HG03039 (cell line): ENCODE results near the gene TENT5C.
"Not testable (repeated sequence)": the region's sequence is repeated elsewhere in the genome, so short reads cannot be mapped to it uniquely, and the experiment has no call there.

Experiments used
- ATAC-seq: cut with Tn5 transposase; IDR thresholded peaks from one replicate; pipeline ENCODE4 v1.9.1; 2021; ENCODE audit warnings: mild to moderate bottlenecking, moderate library complexity; ENCODE audit not compliant: unreplicated experiment

Gene TENT5C

GRCh38 chr1:117605774-117606648, at the start of gene TENT5C:
TENT5C (plus strand) TSS chr1:117606048; CDS start chr1:117622869, 16,821 bp downstream.
- ATAC-seq, result peak; percentile 88

DNA sequence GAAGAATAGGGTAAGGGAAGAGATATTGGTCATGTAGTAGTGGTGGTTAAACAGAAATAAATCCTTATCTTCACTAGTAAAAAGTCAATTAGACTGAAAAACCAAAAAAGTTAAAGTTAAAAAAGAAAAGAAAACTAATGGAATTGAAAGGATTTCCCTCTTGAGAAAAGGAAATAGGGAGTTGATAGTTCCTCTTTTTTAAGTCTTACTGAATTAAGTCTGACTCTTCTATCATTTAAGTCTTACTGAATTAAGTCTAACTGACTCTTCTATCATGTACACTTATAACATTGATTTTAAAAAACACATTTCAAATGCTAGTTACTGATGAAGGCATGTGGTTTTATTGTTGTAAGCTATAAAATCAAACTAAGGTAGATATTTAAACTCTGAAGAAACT, 49.5 kb upstream of the TENT5C start:
- ATAC-seq, result no peak

- no peak for ATAC-seq
Measured at GRCh38 chr1:117556976-117557375, 48.9 kb upstream of the TENT5C start.

GRCh38 chr1:117558451-117558850, 47.4 kb upstream of the TENT5C start:
- ATAC-seq, result not testable (repeated sequence)

GRCh38 chr1:117559139-117559538, 46.7 kb upstream of the TENT5C start:
- no peak for ATAC-seq

- ATAC-seq, result no peak
Measured at GRCh38 chr1:117559985-117560384, 45.9 kb upstream of the TENT5C start.

DNA sequence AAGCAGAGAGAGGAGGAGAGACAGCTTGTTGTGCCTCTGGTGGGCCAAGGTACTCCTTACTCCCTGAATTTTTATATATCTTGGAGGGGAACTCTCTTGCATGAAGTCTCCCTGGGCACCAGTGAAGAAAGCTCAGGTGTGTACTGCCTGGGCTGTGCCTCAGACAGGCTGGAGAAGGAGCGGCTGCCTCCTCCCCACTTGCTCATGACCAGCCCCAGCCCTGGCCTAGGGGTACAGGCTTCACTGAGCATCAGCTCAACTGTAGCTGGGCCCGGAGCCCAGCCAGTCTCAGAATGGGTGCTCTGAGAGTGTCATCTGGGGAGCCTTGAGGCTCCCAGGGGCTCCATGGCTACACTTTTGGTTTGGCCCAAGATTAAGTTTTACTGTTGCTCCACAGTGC, 44.8 kb upstream of the TENT5C start:
- ATAC-seq, result no peak

DNA sequence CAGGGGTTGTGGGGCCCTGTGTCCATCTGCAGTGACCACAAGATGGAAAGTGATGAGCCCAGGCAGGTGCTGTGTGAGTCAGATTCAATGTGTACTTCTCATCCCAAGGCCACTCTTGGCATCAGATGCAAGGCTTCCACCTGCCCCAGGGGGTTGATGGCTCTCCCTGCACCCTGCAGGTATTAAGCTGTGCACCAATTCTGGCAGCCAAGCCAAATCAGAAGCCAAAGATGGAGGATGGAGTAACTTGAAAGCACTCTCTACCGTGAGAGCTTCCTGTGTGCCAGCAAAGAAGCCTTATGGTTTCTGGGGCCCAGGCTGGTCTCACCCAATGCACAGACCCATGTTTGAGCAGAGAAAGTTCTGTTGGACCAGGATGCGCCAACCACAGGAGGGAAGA, 44.3 kb upstream of the TENT5C start:
- no peak for ATAC-seq

- ATAC-seq, result no peak
Measured at GRCh38 chr1:117562581-117563491, 43.0 kb upstream of the TENT5C start.

GRCh38 chr1:117563492-117563875, 42.4 kb upstream of the TENT5C start:
- no peak for ATAC-seq

DNA sequence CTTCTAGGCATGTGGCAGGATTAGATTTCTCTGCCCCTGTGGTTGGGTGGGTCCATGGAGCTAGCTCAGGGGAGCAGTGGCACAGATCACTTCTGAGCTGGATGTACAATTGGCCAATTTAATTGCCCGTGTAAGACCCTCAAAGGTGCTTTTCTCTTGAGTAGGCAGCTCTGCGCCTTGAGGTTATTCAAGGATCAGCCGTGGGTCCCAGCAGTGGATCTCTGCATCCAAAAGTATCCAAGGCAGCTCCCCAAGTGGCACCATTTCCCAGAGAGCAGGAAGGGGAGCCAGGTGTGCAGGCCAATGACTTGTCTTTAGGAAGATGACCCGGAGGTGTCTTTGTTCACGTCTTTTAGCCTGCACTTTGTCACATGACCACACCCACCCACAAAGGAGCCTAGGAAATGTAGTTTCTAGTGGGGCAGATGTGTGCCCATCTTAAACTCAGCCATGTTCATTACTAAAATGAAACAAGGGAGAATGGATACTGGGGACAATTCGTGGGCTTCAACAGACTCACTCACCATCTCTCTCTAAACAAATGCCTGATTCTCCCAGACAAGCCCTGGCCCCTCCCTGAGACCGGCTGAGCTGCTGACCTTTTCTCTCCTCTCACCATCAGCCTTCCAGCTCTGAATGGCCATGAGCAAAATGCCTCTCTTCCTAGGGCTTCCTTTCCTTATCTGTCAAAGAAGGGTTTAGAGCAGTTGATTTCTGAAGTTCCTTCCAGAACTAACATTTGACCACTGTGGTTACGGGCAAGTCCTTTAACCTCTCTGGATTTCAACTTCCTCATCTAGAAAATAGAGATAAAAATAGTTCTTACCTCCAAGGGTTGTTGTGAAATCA, 41.4 kb upstream of the TENT5C start:
- no peak for ATAC-seq

DNA sequence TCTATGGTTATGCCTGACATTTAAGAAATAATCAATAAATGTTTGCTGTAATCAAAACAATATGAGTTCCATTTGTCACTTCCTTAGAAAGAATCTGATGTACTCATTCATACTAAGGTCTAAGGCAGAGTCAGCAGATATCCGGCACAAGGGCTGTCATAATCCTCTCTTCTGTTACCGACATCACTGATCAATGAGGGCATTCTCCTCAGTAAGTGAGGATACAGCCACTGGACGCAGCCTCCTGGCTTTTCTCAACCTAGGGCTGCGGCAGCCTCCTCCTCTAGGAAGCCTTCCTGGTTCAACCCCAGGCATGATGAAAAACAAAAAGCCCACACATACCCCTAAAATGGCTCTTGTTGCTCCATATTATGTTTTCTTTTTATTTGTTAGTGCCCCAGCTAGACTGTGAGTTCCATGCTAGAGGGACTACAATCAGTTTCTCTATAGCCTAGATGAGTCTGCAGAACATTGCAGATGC, 40.7 kb upstream of the TENT5C start:
- no peak for ATAC-seq

DNA sequence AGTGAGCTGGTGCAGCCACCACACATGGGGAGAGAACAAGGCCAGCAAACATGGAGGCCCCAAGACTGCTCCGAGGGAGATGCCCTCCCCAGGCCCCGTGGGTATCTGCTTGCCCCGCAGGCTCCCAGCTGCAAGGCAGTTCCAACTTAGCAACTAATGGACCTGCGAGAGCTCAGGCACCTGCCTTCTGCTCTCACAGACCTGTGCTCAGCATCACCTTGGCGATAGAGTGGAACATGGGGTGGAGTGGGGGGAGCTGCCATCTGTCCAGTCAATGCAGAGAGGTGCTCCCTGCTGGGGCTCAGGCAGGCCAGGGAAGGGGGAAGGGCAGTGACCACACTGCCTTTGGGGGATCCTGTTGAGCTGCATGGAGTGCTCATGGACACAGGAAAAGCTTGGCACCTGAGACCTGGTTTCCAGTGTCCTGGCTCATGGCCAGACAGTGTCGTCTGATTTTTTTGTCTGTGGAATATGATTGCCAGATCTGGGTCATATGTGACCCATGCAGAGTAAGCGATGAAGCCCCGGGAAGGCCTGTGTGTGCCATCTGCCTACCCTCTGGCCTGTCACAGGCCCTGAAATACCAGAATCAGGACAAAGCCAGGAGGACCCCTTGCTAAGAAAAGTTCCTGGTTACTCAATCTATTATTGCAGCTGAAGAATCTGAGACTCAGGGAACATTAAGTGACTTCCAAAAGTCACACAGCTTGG, 39.9 kb upstream of the TENT5C start:
- no peak for ATAC-seq

- no peak for ATAC-seq
Measured at GRCh38 chr1:117566556-117566955, 39.3 kb upstream of the TENT5C start.

DNA sequence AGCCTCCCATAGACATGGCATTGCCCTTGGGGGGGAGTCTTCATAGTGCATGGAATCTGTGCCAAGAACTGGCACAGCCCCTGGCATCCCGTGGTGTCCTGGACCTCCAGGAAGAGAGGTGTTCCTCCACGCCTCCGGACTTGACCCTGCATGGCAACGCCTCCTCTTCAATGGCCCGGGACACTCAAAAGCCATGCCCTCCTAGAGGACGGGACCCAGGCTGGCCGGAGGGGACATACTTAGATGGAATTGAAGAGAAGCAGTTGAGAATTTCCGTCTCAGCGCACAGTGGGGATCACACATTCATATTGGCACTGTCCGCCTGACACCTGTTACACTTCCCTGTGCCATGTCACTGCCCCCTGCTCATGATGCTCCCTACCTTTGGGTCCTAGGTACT, 38.4 kb upstream of the TENT5C start:
- ATAC-seq, result no peak

DNA sequence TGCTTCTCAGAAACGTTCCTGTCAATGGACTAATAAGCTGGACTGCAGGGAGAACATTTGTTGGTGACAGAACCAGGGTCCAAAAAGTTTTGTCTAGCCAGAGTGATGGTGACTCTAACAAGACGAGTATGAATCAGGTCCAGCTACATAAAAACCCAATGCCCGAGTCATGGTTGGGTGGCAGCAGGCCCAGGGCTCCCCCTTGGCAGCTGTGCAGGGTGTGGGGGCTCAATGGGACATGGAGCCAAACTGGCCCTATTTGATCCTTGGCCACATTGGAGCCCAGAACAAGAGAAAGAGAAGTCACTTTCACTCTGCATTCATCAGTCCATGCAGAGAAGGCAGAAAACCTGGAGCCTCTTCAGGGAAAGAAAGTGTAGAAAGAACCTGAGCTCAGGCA, 37.9 kb upstream of the TENT5C start:
- ATAC-seq, result no peak

DNA sequence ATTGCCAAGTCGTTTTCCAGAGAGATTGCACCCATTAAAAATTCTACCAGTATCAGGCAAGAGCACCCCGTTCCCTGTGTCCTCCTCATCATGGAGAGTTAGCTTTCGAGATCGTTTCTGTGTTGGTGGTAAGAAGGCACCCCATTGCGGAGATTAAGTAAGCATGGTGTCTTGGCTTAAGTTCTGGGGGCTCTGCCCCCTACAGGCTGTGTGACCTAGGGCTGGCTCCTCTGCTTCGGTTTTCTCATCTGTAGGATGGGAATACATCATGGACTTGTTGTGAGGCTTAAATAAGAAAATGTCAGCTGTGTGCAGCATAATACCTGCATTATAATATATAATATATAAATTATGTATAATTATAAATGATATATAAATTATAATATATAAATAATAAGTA, 36.8 kb upstream of the TENT5C start:
- ATAC-seq, result no peak

GRCh38 chr1:117569856-117570255, 36.0 kb upstream of the TENT5C start:
- no peak for ATAC-seq

DNA sequence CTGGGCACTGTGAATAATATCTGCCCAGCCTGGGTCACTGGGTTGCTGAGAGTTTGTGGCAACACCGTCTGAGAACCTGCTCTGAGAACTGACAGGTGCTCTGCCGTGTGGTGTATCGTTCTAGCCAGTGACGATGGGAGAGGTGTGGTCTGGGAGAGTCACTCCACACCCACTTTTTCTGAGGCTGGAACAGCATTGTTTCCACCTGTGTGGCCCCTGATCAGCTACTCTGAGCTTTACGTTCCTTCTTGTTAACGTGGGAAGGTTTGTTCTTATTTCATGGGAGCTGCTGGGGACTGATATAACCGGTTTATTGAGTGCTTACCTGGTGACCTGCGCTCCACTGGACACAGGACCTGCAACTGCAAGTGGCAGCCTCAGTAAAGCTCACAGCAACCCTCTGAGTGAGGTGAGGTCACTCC, 34.8 kb upstream of the TENT5C start:
- no peak for ATAC-seq

DNA sequence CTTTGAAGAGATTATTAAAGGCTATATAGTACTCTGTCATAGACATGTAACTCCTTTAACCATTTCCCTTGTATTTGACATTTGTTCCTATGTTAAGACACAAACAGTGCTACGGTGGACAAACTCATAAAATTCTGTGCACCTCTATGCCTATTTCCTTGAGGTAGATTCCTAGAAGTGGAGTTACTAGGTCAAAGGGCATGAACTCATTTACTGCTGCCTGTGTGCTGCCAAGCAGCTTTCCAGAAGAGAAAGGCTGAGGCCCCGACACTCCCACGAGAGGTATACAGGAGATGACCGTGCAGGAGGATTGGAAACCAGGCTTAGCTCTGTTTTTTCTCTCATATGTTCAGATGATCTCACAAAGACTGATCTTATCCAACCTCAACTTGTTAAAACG, 34.4 kb upstream of the TENT5C start:
- ATAC-seq, result no peak
